ENCODE measurements around the gene PACS2. TPM values are rescaled to one million over a fixed set of nuclear protein-coding genes. Genes with fewer than 3 reads are reported as not detected.

The PACS2 gene
- total RNA-seq, 2 experiments from 2014 or later = 26.7 to 30.4 TPM

DNA sequence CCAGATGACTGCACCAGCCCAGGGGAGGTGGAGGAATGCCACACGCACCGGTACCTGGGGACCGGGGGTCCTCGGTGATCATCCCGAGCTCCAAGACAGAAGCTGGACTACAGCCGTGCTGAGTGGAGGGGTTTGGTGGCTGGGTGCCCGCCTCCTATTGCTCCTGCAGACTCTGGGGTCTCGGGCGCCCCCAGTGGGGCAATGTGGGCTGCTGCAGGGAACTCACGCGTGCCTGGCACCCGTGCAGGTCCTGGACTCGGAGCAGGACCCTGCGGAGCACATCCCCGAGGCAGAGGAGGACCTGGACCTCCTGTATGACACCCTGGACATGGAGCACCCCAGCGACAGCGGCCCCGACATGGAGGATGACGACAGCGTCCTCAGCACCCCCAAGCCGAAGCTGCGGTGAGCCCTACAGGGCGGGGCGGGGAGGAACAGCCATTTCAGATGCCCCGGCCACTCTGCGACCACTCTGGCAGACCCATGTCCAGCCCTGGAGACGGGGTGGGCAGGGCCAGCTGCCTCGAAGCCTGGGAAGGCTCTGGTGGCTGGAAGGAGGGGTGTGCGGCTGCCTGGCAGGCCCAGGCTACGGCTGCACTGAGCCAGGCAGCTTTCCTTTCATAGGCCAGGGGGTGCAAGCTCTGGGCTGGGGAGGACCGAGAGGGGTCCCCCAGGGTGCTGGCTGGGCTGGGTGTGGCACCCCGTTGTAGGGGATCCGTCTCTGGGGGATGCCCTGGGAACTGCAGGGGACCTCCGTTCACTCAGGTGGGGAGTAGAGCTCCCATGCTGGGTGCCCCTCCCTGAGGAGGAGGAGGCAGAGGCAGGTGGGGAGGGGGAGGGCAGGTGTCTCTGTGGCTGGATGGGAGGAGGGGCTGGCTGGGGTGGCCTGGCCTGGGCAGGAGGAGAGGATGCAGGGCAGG, 62.2 kb downstream of the PACS2 start:
- no peak overlapping the region for H3K27ac Mint-ChIP-seq
- intact Hi-C loops (cut with micrococcal nuclease) = loop anchor here (10.0 kb wide), 1 partner anchor 68 kb away; no protein-coding TSS in a partner anchor
- no peaks in the 10 kb centered on the region for H3K9me3 Mint-ChIP-seq
- H3K4me1 Mint-ChIP-seq (ENCODE audit: low read depth) = peaks cover 9% of the 10 kb centered on the region
- no peak overlapping the region for H3K4me3 Mint-ChIP-seq
- no peaks in the 10 kb centered on the region for H3K36me3 Mint-ChIP-seq (ENCODE audit: low read depth)
- POLR2A ChIA-PET = interaction anchor here (0.9 kb wide), 1 partner anchor 35 kb away, joined by 3 read pairs; no protein-coding TSS in a partner anchor
- TF ChIP-seq CTCF (IDR thresholded peaks at IDR 0.05) = no peak
- CTCF ChIA-PET = interaction anchor here (1.9 kb wide), 1 partner anchor 113 kb away, joined by 5 read pairs; no protein-coding TSS in a partner anchor
- no peaks in the 10 kb centered on the region for H3K27me3 Mint-ChIP-seq
- ATAC-seq (no peak), DNase-seq (no peak)

- no peak overlapping the region for H3K27ac Mint-ChIP-seq
- H3K36me3 Mint-ChIP-seq (ENCODE audit: low read depth) = no peaks in the 10 kb centered on the region
- no peaks in the 10 kb centered on the region for H3K27me3 Mint-ChIP-seq
- ATAC-seq (no peak), DNase-seq (no peak)
- peaks cover 9% of the 10 kb centered on the region for H3K4me1 Mint-ChIP-seq (ENCODE audit: low read depth)
- POLR2A ChIA-PET = no interaction called here
- H3K4me3 Mint-ChIP-seq = no peak overlapping the region
- CTCF ChIA-PET = no interaction called here
- intact Hi-C loops (cut with micrococcal nuclease) = loop anchor here (10.0 kb wide), 1 partner anchor 67 kb away; no protein-coding TSS in a partner anchor
- no peak for TF ChIP-seq CTCF (IDR thresholded peaks at IDR 0.05)
- H3K9me3 Mint-ChIP-seq = no peaks in the 10 kb centered on the region
Measured at GRCh38 chr14:105377555-105378182, 63.1 kb downstream of the PACS2 start.

DNA sequence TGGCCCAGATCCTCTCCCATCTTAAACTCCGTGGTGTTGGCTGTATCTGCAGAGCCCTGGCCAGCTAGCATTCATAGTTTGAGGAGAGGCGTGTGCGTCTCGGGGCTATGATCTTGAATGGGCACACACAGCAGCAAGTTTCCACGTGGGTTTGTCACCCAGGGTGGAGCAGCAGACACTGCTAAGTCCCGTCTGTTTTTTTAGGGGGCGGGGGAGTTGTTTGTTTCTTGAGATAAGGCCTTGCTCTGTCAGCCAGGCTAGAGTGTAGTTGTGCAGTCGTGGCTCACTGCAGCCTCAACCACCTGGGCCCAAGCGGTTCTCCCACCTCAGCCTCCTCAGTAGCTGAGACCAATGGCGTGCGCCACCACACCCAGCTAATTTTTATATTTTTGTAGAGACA, 63.7 kb downstream of the PACS2 start:
- DNase-seq (no peak), ATAC-seq (no peak)
- no peak overlapping the region for H3K27ac Mint-ChIP-seq
- ChIA-PET CTCF (interaction anchor here (0.9 kb wide), 1 partner anchor 103 kb away, joined by 3 read pairs; no protein-coding TSS in a partner anchor), POLR2A (no interaction called here)
- intact Hi-C loops (cut with micrococcal nuclease) = loop anchor here (10.0 kb wide), 1 partner anchor 67 kb away; no protein-coding TSS in a partner anchor
- no peaks in the 10 kb centered on the region for H3K36me3 Mint-ChIP-seq (ENCODE audit: low read depth)
- no peaks in the 10 kb centered on the region for H3K9me3 Mint-ChIP-seq
- TF ChIP-seq CTCF (IDR thresholded peaks at IDR 0.05) = no peak
- H3K4me1 Mint-ChIP-seq (ENCODE audit: low read depth) = peaks cover 9% of the 10 kb centered on the region
- H3K4me3 Mint-ChIP-seq = no peak overlapping the region
- no peaks in the 10 kb centered on the region for H3K27me3 Mint-ChIP-seq

- no peak for TF ChIP-seq CTCF (IDR thresholded peaks at IDR 0.05)
- Mint-ChIP-seq H3K27me3 (no peaks in the 10 kb centered on the region), H3K27ac (no peak overlapping the region), H3K4me1 (ENCODE audit: low read depth) (peaks cover 9% of the 10 kb centered on the region), H3K9me3 (no peaks in the 10 kb centered on the region), H3K36me3 (ENCODE audit: low read depth) (no peaks in the 10 kb centered on the region), H3K4me3 (no peak overlapping the region)
- POLR2A ChIA-PET = no interaction called here
- ATAC-seq (no peak), DNase-seq (no peak)
- CTCF ChIA-PET = interaction anchor here (0.9 to 1.0 kb wide), 2 partner anchors 9 to 102 kb away, joined by 3 read pairs; no protein-coding TSS in a partner anchor
- intact Hi-C loops (cut with micrococcal nuclease) = loop anchor here (10.0 kb wide), 1 partner anchor 66 kb away; no protein-coding TSS in a partner anchor
Measured at GRCh38 chr14:105378873-105379685, 64.5 kb downstream of the PACS2 start.

All from activated CD8-positive, alpha-beta T cell treated with anti-CD3 and anti-CD28 coated beads for 36 hours (primary cell).